ENCODE measurements around the gene DKK3.

DKK3 gene

DNA sequence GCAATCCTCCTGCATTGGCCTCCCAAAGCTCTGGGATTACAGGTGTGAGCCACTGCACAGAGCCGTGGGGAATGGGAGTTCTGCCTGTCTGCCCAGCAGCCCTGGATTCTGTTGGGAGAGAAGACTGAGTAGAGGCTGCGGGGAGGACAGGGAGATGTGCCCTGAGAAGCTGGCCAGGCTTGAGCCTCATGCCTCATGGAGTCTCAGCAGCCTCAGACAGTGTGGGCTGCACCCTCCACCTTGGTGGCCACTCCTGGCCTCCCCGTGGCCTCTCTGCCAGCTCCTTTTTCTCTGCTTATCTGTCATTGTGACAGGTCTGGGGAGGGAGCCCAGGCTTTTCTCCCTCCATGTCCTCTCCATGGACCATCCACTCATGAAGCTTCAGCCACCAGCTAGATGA lies 43.2 kb downstream of the DKK3 start:
- TF ChIP-seq, protein P1, sequence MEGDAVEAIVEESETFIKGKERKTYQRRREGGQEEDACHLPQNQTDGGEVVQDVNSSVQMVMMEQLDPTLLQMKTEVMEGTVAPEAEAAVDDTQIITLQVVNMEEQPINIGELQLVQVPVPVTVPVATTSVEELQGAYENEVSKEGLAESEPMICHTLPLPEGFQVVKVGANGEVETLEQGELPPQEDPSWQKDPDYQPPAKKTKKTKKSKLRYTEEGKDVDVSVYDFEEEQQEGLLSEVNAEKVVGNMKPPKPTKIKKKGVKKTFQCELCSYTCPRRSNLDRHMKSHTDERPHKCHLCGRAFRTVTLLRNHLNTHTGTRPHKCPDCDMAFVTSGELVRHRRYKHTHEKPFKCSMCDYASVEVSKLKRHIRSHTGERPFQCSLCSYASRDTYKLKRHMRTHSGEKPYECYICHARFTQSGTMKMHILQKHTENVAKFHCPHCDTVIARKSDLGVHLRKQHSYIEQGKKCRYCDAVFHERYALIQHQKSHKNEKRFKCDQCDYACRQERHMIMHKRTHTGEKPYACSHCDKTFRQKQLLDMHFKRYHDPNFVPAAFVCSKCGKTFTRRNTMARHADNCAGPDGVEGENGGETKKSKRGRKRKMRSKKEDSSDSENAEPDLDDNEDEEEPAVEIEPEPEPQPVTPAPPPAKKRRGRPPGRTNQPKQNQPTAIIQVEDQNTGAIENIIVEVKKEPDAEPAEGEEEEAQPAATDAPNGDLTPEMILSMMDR (IDR thresholded peaks at IDR 0.05; ENCODE audit: extremely low read depth, missing control alignments): no peak
- DNase-seq (ENCODE audit: low spot score): no peak

GRCh38 chr11:11964774-11965150 lies 43.7 kb downstream of the DKK3 start:
- TF ChIP-seq, protein P1 (IDR thresholded peaks at IDR 0.05; ENCODE audit: extremely low read depth, missing control alignments): no peak

GRCh38 chr11:11963842-11964773 lies 44.3 kb downstream of the DKK3 start:
- TF ChIP-seq, protein P1 (IDR thresholded peaks at IDR 0.05; ENCODE audit: extremely low read depth, missing control alignments): no peak
- DNase-seq (ENCODE audit: low spot score): no peak

More at GRCh38 chr11:11964774-11965150, 43.7 kb downstream of the DKK3 start:
- no peak for DNase-seq (ENCODE audit: low spot score)

DNA sequence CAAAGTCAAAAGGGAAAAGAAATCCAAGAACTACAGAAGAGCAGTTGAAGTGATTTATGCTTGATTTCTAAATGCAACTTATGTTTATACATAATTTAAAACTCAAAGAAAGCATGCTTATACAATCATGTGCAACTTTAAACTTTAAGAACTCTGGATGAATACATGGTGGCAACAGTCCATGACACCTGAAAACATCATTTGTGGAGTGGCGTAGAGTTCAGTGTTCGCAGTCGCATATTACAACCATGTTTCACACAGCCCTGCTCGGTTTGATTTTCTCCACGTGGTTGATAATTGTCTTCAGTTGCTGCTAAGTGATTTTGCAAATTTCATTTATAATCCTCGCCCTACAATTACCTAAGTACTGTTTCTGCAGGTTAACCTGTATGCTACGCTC lies 45.4 kb downstream of the DKK3 start:
- TF ChIP-seq, protein P1 (IDR thresholded peaks at IDR 0.05; ENCODE audit: extremely low read depth, missing control alignments): no peak
- no peak for DNase-seq (ENCODE audit: low spot score)

DNA sequence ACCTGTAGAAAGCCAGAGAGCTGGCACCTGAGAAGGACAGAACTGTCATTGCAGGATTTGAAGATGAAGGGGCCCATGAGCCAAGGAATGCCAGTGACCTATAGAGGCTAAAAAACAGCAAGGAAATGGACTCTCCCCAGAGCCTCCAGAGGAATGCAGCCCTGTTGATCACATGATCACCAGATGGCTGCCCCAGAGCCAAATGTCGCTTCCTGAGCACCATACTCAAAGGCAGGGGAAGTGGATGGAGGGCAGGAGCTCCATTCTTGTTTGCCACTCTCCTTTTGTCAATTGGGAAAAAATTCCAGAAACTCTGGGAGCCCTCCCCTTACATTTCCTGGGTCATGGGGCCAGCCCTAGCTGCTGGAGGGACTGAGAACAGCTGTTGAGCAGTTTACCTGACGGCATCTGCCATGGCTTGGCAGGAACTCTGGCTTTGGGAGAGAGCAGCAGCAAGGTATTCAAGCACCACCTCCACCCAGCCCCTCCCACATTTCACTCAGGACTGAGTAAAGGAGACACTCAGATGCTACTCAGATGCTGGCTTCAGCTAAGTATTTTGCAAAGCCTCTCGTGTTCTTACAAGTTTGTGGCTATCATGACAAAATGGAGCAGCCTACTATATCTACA lies 46.9 kb downstream of the DKK3 start:
- DNase-seq (ENCODE audit: low spot score): no peak
- TF ChIP-seq, protein P1 (IDR thresholded peaks at IDR 0.05; ENCODE audit: extremely low read depth, missing control alignments): no peak

DNA sequence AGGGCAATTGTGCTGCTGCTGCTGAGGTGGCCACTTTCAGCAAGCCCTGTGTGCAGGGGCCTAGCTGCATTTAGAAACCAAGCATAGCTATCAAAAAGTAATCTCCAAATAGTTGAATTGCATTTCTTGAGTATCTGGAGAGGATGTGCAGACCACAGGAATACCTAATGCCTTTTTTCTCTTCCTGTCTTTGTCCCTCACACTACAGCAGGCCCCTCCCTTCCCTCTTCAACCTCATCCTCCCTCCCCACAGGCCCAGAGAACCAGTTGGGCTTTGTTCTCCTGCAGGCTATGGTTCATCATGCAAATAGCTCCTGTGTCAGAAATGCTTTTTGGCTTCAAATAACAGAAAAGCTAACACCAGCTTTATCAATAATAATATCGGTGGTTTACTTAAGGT lies 47.7 kb downstream of the DKK3 start:
- TF ChIP-seq, protein P1 (IDR thresholded peaks at IDR 0.05; ENCODE audit: extremely low read depth, missing control alignments): no peak
- DNase-seq (ENCODE audit: low spot score): no peak

GRCh38 chr11:11959601-11960000 lies 48.8 kb downstream of the DKK3 start:
- TF ChIP-seq, protein P1 (IDR thresholded peaks at IDR 0.05; ENCODE audit: extremely low read depth, missing control alignments): no peak

More at GRCh38 chr11:11959601-11960000, 48.8 kb downstream of the DKK3 start:
- no peak for DNase-seq (ENCODE audit: low spot score)

All from GM20000 (cell line).